HL-60 (cell line): Measurements from ENCODE around the gene SLC15A3.

Experiments used
- DNase-seq, 2 experiments: peaks; one replicate each; pipeline ENCODE4 v3.0.0-alpha.2; 2010 to 2020; ENCODE audit warnings: low read depth in 1 of 2, low spot score in 1 of 2
- H3K27ac ChIP-seq: fragments of 250-450 bp; sonication (Bioruptor Pico); replicated peaks from 2 replicates; pipeline ENCODE4 v1.5.1; 2020; ENCODE audit warnings: mild to moderate bottlenecking, moderate library complexity
- H3K27me3 ChIP-seq: fragments of 250-450 bp; sonication (Bioruptor Pico); 2 replicates; pipeline ENCODE4 v1.5.1; 2021; ENCODE audit warnings: mild to moderate bottlenecking, moderate library complexity; ENCODE audit not compliant: insufficient read depth, poor library complexity, severe bottlenecking
- H3K4me3 ChIP-seq: replicated peaks from 2 replicates; pipeline ENCODE4 v1.5.1; 2011; ENCODE audit warnings: mild to moderate bottlenecking, control low read depth, low read length; ENCODE audit not compliant: insufficient read depth
- CTCF ChIP-seq: IDR thresholded peaks from one replicate; pipeline ENCODE4 v1.5.1; 2011; ENCODE audit warnings: low read length, control low read depth, inconsistent platforms; ENCODE audit not compliant: insufficient read depth
- GABPA ChIP-seq: IDR thresholded peaks from 2 replicates; pipeline ENCODE4 v1.6.1; 2012; ENCODE audit warnings: low read depth
- POLR2AphosphoS5 ChIP-seq: IDR thresholded peaks from 2 replicates; pipeline ENCODE4 v1.6.1; 2012; ENCODE audit warnings: low read depth
- REST ChIP-seq: IDR thresholded peaks from 2 replicates; pipeline ENCODE4 v1.6.1; 2012; ENCODE audit warnings: low read depth; ENCODE audit not compliant: insufficient replicate concordance
- SPI1 ChIP-seq: IDR thresholded peaks from 2 replicates; pipeline ENCODE4 v1.6.1; 2012; ENCODE audit warnings: low read depth, mild to moderate bottlenecking, borderline replicate concordance

SLC15A3 gene

GRCh38 chr11:60950024-60950423 is 2.0 kb downstream of the SLC15A3 start:
- Histone ChIP-seq H3K27me3 (peaks cover 29% of the 10 kb centered on the region), H3K27ac (no peak overlapping the region)
- no peak for DNase-seq

GRCh38 chr11:60948250-60948649 is 3.7 kb downstream of the SLC15A3 start:
- H3K27ac ChIP-seq: no peak overlapping the region
- DNase-seq: no peak
- H3K27me3 ChIP-seq: peaks cover 25% of the 10 kb centered on the region
- no peak overlapping the region for H3K4me3 ChIP-seq
- TF ChIP-seq CTCF (no peak), GABPA (no peak), SPI1 (no peak), REST (no peak), POLR2AphosphoS5 (no peak)

More at GRCh38 chr11:60950024-60950423, 2.0 kb downstream of the SLC15A3 start:
- H3K4me3 ChIP-seq: no peak overlapping the region
- TF ChIP-seq GABPA (no peak), SPI1 (no peak), REST (no peak)

- H3K27ac ChIP-seq: no peak overlapping the region
- no peak overlapping the region for H3K4me3 ChIP-seq
- no peak for DNase-seq
- H3K27me3 ChIP-seq: peaks cover 25% of the 10 kb centered on the region
- TF ChIP-seq SPI1 (no peak), GABPA (no peak), POLR2AphosphoS5 (no peak)
Measured at GRCh38 chr11:60947700-60948099, 4.3 kb downstream of the SLC15A3 start.

- Histone ChIP-seq H3K27me3 (peaks cover 25% of the 10 kb centered on the region), H3K27ac (no peak overlapping the region), H3K4me3 (no peak overlapping the region)
- DNase-seq: no peak
- TF ChIP-seq SPI1 (no peak), POLR2AphosphoS5 (no peak), CTCF (no peak), REST (no peak), GABPA (no peak)
Measured at GRCh38 chr11:60946601-60947264, 5.2 kb downstream of the SLC15A3 start.
